CD14-positive monocyte (primary cell): Measurements from ENCODE around the gene SYNGR4. TPM values are rescaled to one million over a fixed set of nuclear protein-coding genes. Genes with fewer than 3 reads are reported as not detected.
A peak's percentile ranks its signal among the peaks of the same experiment; 100 is the strongest.

Experiments
- DNase-seq, 3 donors: peaks; one replicate each; pipeline ENCODE4 v3.0.0-alpha.2; 2011 to 2022
- H2AFZ ChIP-seq: 2 replicates; pipeline ENCODE4 v1.6.0; 2012; ENCODE audit warnings: mild to moderate bottlenecking, low read depth, low read length, inconsistent platforms; ENCODE audit not compliant: insufficient read depth, poor library complexity, severe bottlenecking
- H3K27ac ChIP-seq, 2 donors: 1 replicate in 1 of 2; 2 replicates in 1 of 2; pipeline ENCODE4 v1.5.1; 2012 to 2013; ENCODE audit warnings: low read length in 2 of 2, control low read depth in 1 of 2, inconsistent platforms in 1 of 2, low read depth in 1 of 2, mild to moderate bottlenecking in 1 of 2
- H3K27me3 ChIP-seq, 2 donors: one replicate each; pipeline versions ENCODE4 v1.6.0 to v1.6.1; 2011 to 2013; ENCODE audit warnings: low read length in 2 of 2; ENCODE audit not compliant: control insufficient read depth in 2 of 2, insufficient read depth in 2 of 2
- H3K36me3 ChIP-seq, 2 donors: replicated peaks in 1 of 2; 1 replicate in 1 of 2; 2 replicates in 1 of 2; pipeline versions ENCODE4 v1.5.1 to v1.6.1; 2012 to 2013; ENCODE audit warnings: low read length in 2 of 2, control low read depth in 1 of 2, inconsistent platforms in 1 of 2, mild to moderate bottlenecking in 1 of 2; ENCODE audit not compliant: insufficient read depth in 2 of 2, control insufficient read depth in 1 of 2
- H3K4me1 ChIP-seq, 2 donors: 1 replicate in 1 of 2; 2 replicates in 1 of 2; pipeline versions ENCODE4 v1.5.1 to v1.6.1; 2012 to 2013; ENCODE audit warnings: low read length in 2 of 2, control low read depth in 1 of 2, inconsistent platforms in 1 of 2, mild to moderate bottlenecking in 1 of 2, moderate library complexity in 1 of 2; ENCODE audit not compliant: insufficient read depth in 2 of 2, control insufficient read depth in 1 of 2
- H3K4me2 ChIP-seq: replicated peaks from 2 replicates; pipeline ENCODE3; 2012; ENCODE audit warnings: low read length, moderate library complexity, mild to moderate bottlenecking; ENCODE audit not compliant: poor library complexity, severe bottlenecking; ENCODE audit errors: extremely low read depth
- H3K4me3 ChIP-seq, 3 experiments: fragments of 200-600 bp in 1 of 3; sonication (generic) in 1 of 3; replicated peaks in 1 of 3; 1 replicate in 2 of 3; 2 replicates in 1 of 3; pipeline ENCODE4 v1.5.1; 2011 to 2013; ENCODE audit warnings: low read length in 3 of 3, mild to moderate bottlenecking in 3 of 3, control low read depth in 2 of 3, low read depth in 2 of 3, inconsistent platforms in 1 of 3, moderate library complexity in 1 of 3
- H3K79me2 ChIP-seq: 2 replicates; pipeline ENCODE4 v1.6.0; 2012; ENCODE audit warnings: mild to moderate bottlenecking, control low read depth, inconsistent platforms, low read length, moderate library complexity; ENCODE audit not compliant: insufficient read depth
- H3K9ac ChIP-seq: 2 replicates; pipeline ENCODE4 v1.6.0; 2017; ENCODE audit warnings: low read length, mild to moderate bottlenecking; ENCODE audit not compliant: insufficient read depth, poor library complexity, severe bottlenecking
- H3K9me3 ChIP-seq, 2 donors: replicated peaks in 1 of 2; 1 replicate in 1 of 2; 2 replicates in 1 of 2; pipeline versions ENCODE4 v1.5.1 to v1.6.1; 2012 to 2013; ENCODE audit warnings: low read length in 2 of 2, control low read depth in 1 of 2; ENCODE audit not compliant: control insufficient read depth in 1 of 2, insufficient read depth in 1 of 2
- H4K20me1 ChIP-seq: 2 replicates; pipeline ENCODE4 v1.6.0; 2012; ENCODE audit warnings: mild to moderate bottlenecking, low read length, control low read depth, moderate library complexity; ENCODE audit not compliant: insufficient read depth
- H3K27ac Mint-ChIP-seq, 7 donors: one replicate each; pipeline ENCODE4 v1.8.0; 2020; ENCODE audit warnings: mild to moderate bottlenecking in 7 of 7, mixed read lengths in 7 of 7, moderate library complexity in 6 of 7, inconsistent platforms in 2 of 7
- H3K27me3 Mint-ChIP-seq, 3 donors: one replicate each; pipeline ENCODE4 v1.8.0; 2021 to 2022; ENCODE audit warnings: low read depth in 3 of 3, mild to moderate bottlenecking in 3 of 3, mixed read lengths in 3 of 3, moderate library complexity in 3 of 3, inconsistent platforms in 1 of 3
- H3K36me3 Mint-ChIP-seq, 2 donors: one replicate each; pipeline ENCODE4 v1.8.0; 2020; ENCODE audit warnings: mixed read lengths in 2 of 2, inconsistent platforms in 1 of 2, mild to moderate bottlenecking in 1 of 2
- H3K4me1 Mint-ChIP-seq: one replicate; pipeline ENCODE4 v1.8.0; 2020; ENCODE audit warnings: mild to moderate bottlenecking, mixed read lengths
- H3K4me3 Mint-ChIP-seq, 2 donors: one replicate each; pipeline ENCODE4 v1.8.0; 2020; ENCODE audit warnings: mild to moderate bottlenecking in 2 of 2, mixed read lengths in 2 of 2, moderate library complexity in 1 of 2
- H3K9me3 Mint-ChIP-seq, 7 donors: one replicate each; pipeline ENCODE4 v1.8.0; 2020 to 2022; ENCODE audit warnings: mixed read lengths in 7 of 7, mild to moderate bottlenecking in 6 of 7, moderate library complexity in 6 of 7, inconsistent platforms in 2 of 7
- CTCF ChIP-seq: fragments of 200-600 bp; IDR thresholded peaks from one replicate; pipeline ENCODE4 v1.8.0; 2022; ENCODE audit warnings: antibody characterized with exemption, mild to moderate bottlenecking
- WGBS: methylation state at CpG from one replicate; pipeline ENCODE4 v1.1.5; 2013; ENCODE audit warnings: missing lambda C conversion rate; ENCODE audit not compliant: insufficient coverage; 5-methylcytosine and 5-hydroxymethylcytosine counted together
- intact Hi-C, 2 donors: fragments of 100-400 bp; cut with micrococcal nuclease; formaldehyde crosslinking; loops; one replicate each; pipeline versions ENCODE4 v1.15.0 to v1.15.1; 2023
- polyA plus RNA-seq, 3 donors: library from polyadenylated mRNA; depleted of rRNA in 1 of 3; unstranded in 2 of 3; stranded (reverse) in 1 of 3; fragments of 300-500 nt in 2 of 3; fragments of >200 nt in 1 of 3; fragmentation: Illumina TruSeq in 2 of 3; gene quantifications; 1 replicate in 2 of 3; 2 replicates in 1 of 3; pipeline ENCODE4 v1.2.3, GENCODE V29; 2012 to 2021

Gene SYNGR4
- polyA plus RNA-seq, 3 donors, result not detected

- Mint-ChIP-seq H3K27ac (peak overlapping the region in 3 of 7 donors; percentile 18 to 62 (median 35)), H3K4me3 (no peak overlapping the region), H3K27me3 (peaks cover 0 to 1% (median 1%) of the 10 kb centered on the region in 3 donors), H3K9me3 (peaks cover 0 to 2% (median 0%) of the 10 kb centered on the region in 7 donors), H3K36me3 (peaks cover 9 to 16% of the 10 kb centered on the region in 2 donors), H3K4me1 (peaks cover 7% of the 10 kb centered on the region)
- Histone ChIP-seq H3K79me2 (no peaks in the 10 kb centered on the region), H3K4me3 (no peak overlapping the region), H4K20me1 (no peaks in the 10 kb centered on the region), H3K4me2 (no peak overlapping the region), H3K9me3 (no peaks in the 10 kb centered on the region), H3K36me3 (no peaks in the 10 kb centered on the region), H3K4me1 (peaks cover 3 to 12% of the 10 kb centered on the region in 2 donors), H3K27ac (no peak overlapping the region), H3K27me3 (no peaks in the 10 kb centered on the region), H2AFZ (no peak overlapping the region), H3K9ac (no peak overlapping the region)
- TF ChIP-seq CTCF, result no peak
- 90% methylated on average over 20 of the region's 20 CpGs for WGBS
- no peak for DNase-seq
- intact Hi-C loops, result loop anchor here in 1 of 2 donors (5.0 kb wide), 1 partner anchor 35 kb away; no protein-coding TSS in a partner anchor
These were observed 21.8 kb upstream of the SYNGR4 start for GRCh38 chr19:48342414-48342738.

GRCh38 chr19:48342841-48343540 is 21.2 kb upstream of the SYNGR4 start:
- TF ChIP-seq CTCF, result no peak
- Histone ChIP-seq H3K79me2 (no peaks in the 10 kb centered on the region), H3K9me3 (no peaks in the 10 kb centered on the region), H3K4me1 (peaks cover 3 to 12% of the 10 kb centered on the region in 2 donors), H3K4me3 (no peak overlapping the region), H2AFZ (no peak overlapping the region), H3K27me3 (no peaks in the 10 kb centered on the region), H3K4me2 (no peak overlapping the region), H3K27ac (peak overlapping the region in 1 of 2 donors; percentile 36), H3K36me3 (no peaks in the 10 kb centered on the region), H4K20me1 (no peaks in the 10 kb centered on the region), H3K9ac (peak overlapping the region; percentile 27)
- H3K9me3 Mint-ChIP-seq, result peaks cover 0 to 2% (median 0%) of the 10 kb centered on the region in 7 donors
- H3K4me3 Mint-ChIP-seq, result no peak overlapping the region
- peaks cover 7% of the 10 kb centered on the region for H3K4me1 Mint-ChIP-seq
- peaks cover 0 to 1% (median 1%) of the 10 kb centered on the region in 3 donors for H3K27me3 Mint-ChIP-seq
- 93% methylated on average over 12 of the region's 23 CpGs for WGBS
- H3K27ac Mint-ChIP-seq, result peak overlapping the region in 1 of 7 donors; percentile 62
- H3K36me3 Mint-ChIP-seq, result peaks cover 13 to 16% of the 10 kb centered on the region in 2 donors
- intact Hi-C loops, result loop anchor here in 1 of 2 donors (5.0 kb wide), 1 partner anchor 36 kb away; no protein-coding TSS in a partner anchor
- no peak for DNase-seq
